Thyroid gland (tissue), 4 donors: ENCODE results near the gene EIF2S1. TPM values are rescaled to one million over a fixed set of nuclear protein-coding genes. Genes with fewer than 3 reads are reported as not detected.

Experiments
- DNase-seq, 2 donors: peaks; one replicate each; pipeline ENCODE4 v3.0.0-alpha.2; 2019
- H3K27ac ChIP-seq, 3 donors: fragments of 200-600 bp; sonication (generic); 1 replicate in 2 of 3; 2 replicates in 1 of 3; pipeline ENCODE4 v1.5.1; 2016 to 2019; ENCODE audit warnings: mild to moderate bottlenecking in 1 of 3, moderate library complexity in 1 of 3
- H3K27me3 ChIP-seq: fragments of 200-600 bp; sonication (generic); one replicate; pipeline ENCODE4 v1.5.1; 2019
- H3K36me3 ChIP-seq, 2 donors: fragments of 200-600 bp; sonication (generic); one replicate each; pipeline ENCODE4 v1.5.1; 2016 to 2019
- H3K4me1 ChIP-seq, 2 donors: fragments of 200-600 bp; sonication (generic); one replicate each; pipeline ENCODE4 v1.5.1; 2017 to 2019
- H3K4me3 ChIP-seq, 3 donors: fragments of 200-600 bp; sonication (generic); replicated peaks in 1 of 3; 1 replicate in 2 of 3; 2 replicates in 1 of 3; pipeline ENCODE4 v1.5.1; 2016; ENCODE audit warnings: mild to moderate bottlenecking in 1 of 3
- H3K9me3 ChIP-seq: fragments of 200-600 bp; sonication (generic); one replicate; pipeline ENCODE4 v1.5.1; 2017
- CTCF ChIP-seq, 6 experiments: fragments of 200-600 bp in 3 of 6; fragments of 450-650 bp in 3 of 6; sonication (generic) in 3 of 6; IDR thresholded peaks; one replicate each; pipeline ENCODE4 v1.5.1; 2016 to 2019; ENCODE audit warnings: antibody characterized with exemption in 6 of 6, mild to moderate bottlenecking in 2 of 6, inconsistent platforms in 1 of 6, moderate library complexity in 1 of 6
- POLR2A ChIP-seq, 2 donors: fragments of 450-650 bp; IDR thresholded peaks; one replicate each; pipeline ENCODE4 v1.6.1; 2017; ENCODE audit warnings: antibody characterized with exemption in 2 of 2, mild to moderate bottlenecking in 2 of 2, moderate library complexity in 1 of 2
- WGBS, 2 donors: methylation state at CpG; one replicate each; pipeline ENCODE4 v1.1.5; 2017; 5-methylcytosine and 5-hydroxymethylcytosine counted together
- intact Hi-C: fragments of 100-400 bp; cut with DNase I; formaldehyde crosslinking; loops from one replicate; pipeline ENCODE4 v1.15.1; 2023
- total RNA-seq, 4 donors: library from RNA; depleted of rRNA; stranded (reverse); fragments of >200 nt; gene quantifications; one replicate each; pipeline ENCODE4 v1.2.3, GENCODE V29; 2016

EIF2S1 gene
- total RNA-seq, 4 donors from 2014 or later = 53.3 to 98.5 (median 69.6) TPM

- Histone ChIP-seq H3K9me3 (no peaks in the 10 kb centered on the region), H3K27me3 (no peaks in the 10 kb centered on the region), H3K4me1 (peaks cover 11 to 12% of the 10 kb centered on the region in 2 donors), H3K4me3 (no peak overlapping the region), H3K36me3 (peaks cover 43 to 60% of the 10 kb centered on the region in 2 donors), H3K27ac (peak overlapping the region; percentile 25 to 61 (median 41))
- intact Hi-C loops = no loop called here
- TF ChIP-seq POLR2A (IDR thresholded peaks at IDR 0.05) (no peak), CTCF (IDR thresholded peaks at IDR 0.05) (no peak)
- DNase-seq = no peak
Measured at GRCh38 chr14:67345583-67345982, 14.5 kb upstream of the EIF2S1 start.

- DNase-seq = no peak
- intact Hi-C loops = no loop called here
- Histone ChIP-seq H3K27ac (no peak overlapping the region), H3K27me3 (no peaks in the 10 kb centered on the region), H3K4me3 (no peak overlapping the region), H3K36me3 (peaks cover 28 to 44% of the 10 kb centered on the region in 2 donors), H3K4me1 (peaks cover 4 to 11% of the 10 kb centered on the region in 2 donors), H3K9me3 (no peaks in the 10 kb centered on the region)
- 89 to 92% methylated on average over 5 of the region's 5 CpGs for WGBS, 2 donors
- TF ChIP-seq POLR2A (IDR thresholded peaks at IDR 0.05) = no peak
- TF ChIP-seq CTCF (IDR thresholded peaks at IDR 0.05) = no peak
Measured at GRCh38 chr14:67352055-67352454, 8.1 kb upstream of the EIF2S1 start.

DNA sequence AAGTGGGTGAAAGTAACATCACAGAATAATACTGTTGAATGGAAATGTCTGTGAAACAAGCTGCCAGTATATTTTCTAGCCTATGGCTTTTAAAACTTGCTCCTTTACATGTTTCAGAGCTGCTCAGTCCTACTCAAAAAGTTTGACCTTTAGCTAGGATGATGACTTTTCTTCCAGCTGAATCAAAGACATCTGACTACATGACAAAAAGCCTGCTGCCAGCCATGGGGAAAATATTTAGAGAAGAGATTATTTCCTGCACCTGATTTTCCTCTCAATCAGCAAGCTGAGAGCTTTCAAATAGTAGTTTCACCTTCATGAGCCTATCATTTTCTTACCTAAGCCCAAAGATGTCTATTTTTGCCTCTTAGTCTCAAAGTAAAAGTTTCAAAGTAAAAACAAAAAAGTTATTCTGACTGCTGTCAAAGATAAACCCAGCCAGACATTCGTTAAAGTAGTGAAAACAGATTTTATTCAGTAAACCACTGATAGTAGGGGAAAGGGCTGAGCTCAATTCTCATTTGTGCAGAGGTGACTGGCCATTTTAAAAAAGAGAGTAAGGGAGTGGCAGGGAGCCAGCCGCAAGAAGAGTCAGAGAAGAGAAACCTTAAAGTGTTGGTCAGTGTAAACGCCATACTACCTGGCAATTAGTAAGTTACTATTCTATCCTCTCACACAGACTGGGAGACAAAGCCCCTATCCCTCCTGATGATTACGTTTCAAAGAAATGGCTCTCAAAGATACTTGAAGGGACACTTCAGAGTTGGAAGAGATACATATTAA lies 2.8 kb upstream of the EIF2S1 start:
- H3K9me3 ChIP-seq = no peaks in the 10 kb centered on the region
- H3K27me3 ChIP-seq = no peaks in the 10 kb centered on the region
- no peak overlapping the region for H3K4me3 ChIP-seq
- intact Hi-C loops = no loop called here
- no peak for TF ChIP-seq CTCF (IDR thresholded peaks at IDR 0.05)
- TF ChIP-seq POLR2A (IDR thresholded peaks at IDR 0.05) = no peak
- H3K27ac ChIP-seq = peak overlapping the region; percentile 8 to 96 (median 72)
- 32 to 42% methylated on average over 4 of the region's 4 CpGs for WGBS, 2 donors
- DNase-seq = peak; percentile 25 to 29
- H3K36me3 ChIP-seq = peaks cover 0 to 2% of the 10 kb centered on the region in 2 donors
- H3K4me1 ChIP-seq = peaks cover 31 to 43% of the 10 kb centered on the region in 2 donors

DNA sequence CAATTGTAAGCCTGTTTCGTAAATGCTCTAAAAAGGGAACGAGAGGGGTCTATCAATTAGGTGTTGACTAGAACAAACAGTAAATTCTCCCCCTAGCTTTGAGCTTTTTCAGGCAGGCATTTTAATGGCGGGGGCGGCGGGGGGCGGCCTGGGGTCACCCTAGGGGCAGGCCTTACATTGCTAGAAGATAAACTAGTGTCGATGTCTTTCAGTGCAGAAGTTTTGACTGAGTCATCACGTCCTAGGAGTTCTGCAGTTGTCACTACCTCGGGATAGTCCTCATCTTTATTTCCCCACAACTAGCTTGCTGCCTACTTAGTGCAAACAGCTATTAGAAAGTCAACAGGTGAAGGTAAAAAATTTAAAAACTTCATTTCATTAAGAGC lies 2.2 kb upstream of the EIF2S1 start:
- WGBS, 2 donors = 42 to 51% methylated on average over 9 of the region's 9 CpGs
- H3K36me3 ChIP-seq = no peaks in the 10 kb centered on the region
- DNase-seq = no peak
- TF ChIP-seq POLR2A (IDR thresholded peaks at IDR 0.05) (no peak), CTCF (IDR thresholded peaks at IDR 0.05) (no peak)
- intact Hi-C loops = no loop called here
- peak overlapping the region in 1 of 3 donors; percentile 72 for H3K4me3 ChIP-seq
- no peaks in the 10 kb centered on the region for H3K9me3 ChIP-seq
- H3K4me1 ChIP-seq = peaks cover 36 to 49% of the 10 kb centered on the region in 2 donors
- H3K27me3 ChIP-seq = no peaks in the 10 kb centered on the region
- H3K27ac ChIP-seq = peak overlapping the region; percentile 8 to 96 (median 72)
